GM12878 (cell line): Measurements from ENCODE around the gene RRAGD. TPM values are rescaled to one million over a fixed set of nuclear protein-coding genes. Genes with fewer than 3 reads are reported as not detected.

ENCODE experiments used
- ATAC-seq: fragments of 200-7000 bp; cut with Tn5 transposase; 3 replicates; pipeline ENCODE4 v1.9.1; 2020; ENCODE audit warnings: mild to moderate bottlenecking, moderate library complexity
- BruUV-seq: library from RNA; stranded (reverse); fragments of 400-500 nt; replicated peaks from 2 replicates; lab custom pipeline; 2021; lab: Mats Ljungman, UMichigan
- CTCF ChIA-PET: fragments of 300-600 bp; sonication (Branson Sonifier 250); formaldehyde crosslinking; extraction: SDS; loops from one replicate; lab custom pipeline; 2021; ENCODE audit warnings: inconsistent platforms; lab: Yijun Ruan, JAX
- POLR2A ChIA-PET: fragments of 350-600 bp; formaldehyde crosslinking; extraction: SDS; loops from one replicate; lab custom pipeline; 2021; ENCODE audit warnings: inconsistent platforms; lab: Charles Lee
- RAD21 ChIA-PET: fragments of 300-600 bp; sonication (Branson Sonifier 250); formaldehyde crosslinking; loops from one replicate; lab custom pipeline; 2023; ENCODE audit warnings: antibody characterized with exemption; ENCODE audit not compliant: unreplicated experiment; lab: Charles Lee
- SMC1A ChIA-PET: fragments of 300-600 bp; sonication (Branson Sonifier 250); formaldehyde crosslinking; loops from one replicate; lab custom pipeline; 2023; ENCODE audit not compliant: unreplicated experiment, uncharacterized antibody; lab: Charles Lee
- DNase-seq: peaks from one replicate; pipeline ENCODE4 v3.0.0-alpha.2; 2011; ENCODE audit warnings: low read depth, low spot score
- FAIRE-seq: peaks from 3 replicates; lab custom pipeline; 2011; peaks lifted over from hg19 to GRCh38; lab: Jason Lieb, UNC
- H2AFZ ChIP-seq: 2 replicates; pipeline ENCODE4 v1.6.0; 2011; ENCODE audit warnings: low read depth, low read length, control low read depth; ENCODE audit not compliant: control insufficient read depth
- H3K27ac ChIP-seq: 2 replicates; pipeline ENCODE4 v1.5.1; 2011; ENCODE audit warnings: control low read depth; ENCODE audit not compliant: control insufficient read depth, insufficient read depth
- H3K27me3 ChIP-seq, 2 experiments: replicated peaks in 1 of 2; 2 replicates each; pipeline versions ENCODE4 v1.6.0 to v1.6.1; 2011; ENCODE audit warnings: low read length in 1 of 2; ENCODE audit not compliant: control insufficient read depth in 2 of 2, insufficient read depth in 2 of 2
- H3K36me3 ChIP-seq, 2 experiments: 2 replicates each; pipeline ENCODE4 v1.5.1; 2011; ENCODE audit warnings: low read length in 1 of 2; ENCODE audit not compliant: control insufficient read depth in 2 of 2, insufficient read depth in 2 of 2
- H3K4me1 ChIP-seq: 2 replicates; pipeline ENCODE4 v1.6.1; 2011; ENCODE audit warnings: mild to moderate bottlenecking, low read length, moderate library complexity, mixed read lengths; ENCODE audit not compliant: control insufficient read depth, insufficient read depth
- H3K4me2 ChIP-seq: 2 replicates; pipeline ENCODE4 v1.6.0; 2011; ENCODE audit warnings: control low read depth; ENCODE audit not compliant: control insufficient read depth, insufficient read depth
- H3K4me3 ChIP-seq: fragments of 200-600 bp; sonication (generic); 2 replicates; pipeline ENCODE4 v1.5.1; 2016
- H3K79me2 ChIP-seq: 2 replicates; pipeline ENCODE4 v1.6.0; 2011; ENCODE audit warnings: low read length; ENCODE audit not compliant: control insufficient read depth, insufficient read depth
- H3K9ac ChIP-seq: 2 replicates; pipeline ENCODE4 v1.8.0; 2011; ENCODE audit warnings: low read length, control low read depth, mixed read lengths; ENCODE audit not compliant: control insufficient read depth, insufficient read depth
- H3K9me3 ChIP-seq: replicated peaks from 3 replicates; pipeline ENCODE4 v1.5.1; 2011; ENCODE audit warnings: mild to moderate bottlenecking, low read length; ENCODE audit not compliant: control insufficient read depth, insufficient read depth
- H4K20me1 ChIP-seq: 2 replicates; pipeline ENCODE4 v1.6.0; 2011; ENCODE audit not compliant: control insufficient read depth, insufficient read depth
- FOXK2 ChIP-seq: fragments of 450-650 bp; IDR thresholded peaks from 2 replicates; pipeline ENCODE4 v1.6.1; 2017; ENCODE audit warnings: mild to moderate bottlenecking, moderate library complexity
- GABPA ChIP-seq: IDR thresholded peaks from 2 replicates; pipeline ENCODE4 v1.6.1; 2014; ENCODE audit warnings: antibody characterized with exemption, low read depth, mild to moderate bottlenecking, inconsistent platforms
- HCFC1 ChIP-seq: fragments of 150-350 bp; IDR thresholded peaks from 2 replicates; pipeline ENCODE4 v1.6.1; 2014; ENCODE audit warnings: low read length
- MTA2 ChIP-seq: fragments of 450-650 bp; IDR thresholded peaks from 2 replicates; pipeline ENCODE4 v1.6.1; 2016; ENCODE audit warnings: low read depth, mild to moderate bottlenecking, moderate library complexity
- SMC3 ChIP-seq: IDR thresholded peaks from 2 replicates; pipeline ENCODE4 v1.6.1; 2011; ENCODE audit warnings: low read length, improper control_type of control experiment, borderline replicate concordance
- SREBF2 ChIP-seq: IDR thresholded peaks from 2 replicates; pipeline ENCODE4 v1.6.1; 2012; ENCODE audit warnings: mild to moderate bottlenecking, low read length
- TARDBP ChIP-seq: IDR thresholded peaks from 2 replicates; pipeline ENCODE4 v1.6.1; 2016; ENCODE audit warnings: borderline replicate concordance
- TBL1XR1 ChIP-seq: IDR thresholded peaks from 2 replicates; pipeline ENCODE4 v1.6.1; 2012; ENCODE audit warnings: low read depth, low read length, improper control_type of control experiment
- WGBS: methylation state at CpG from one replicate; pipeline ENCODE4 v1.1.6; 2016; ENCODE audit warnings: low lambda C conversion rate; ENCODE audit not compliant: insufficient replicate concordance, insufficient coverage; ENCODE audit errors: missing lambda C conversion rate; 5-methylcytosine and 5-hydroxymethylcytosine counted together
- in situ Hi-C: fragments of 300-500 bp; cut with MboI; formaldehyde crosslinking; loops from 9 replicates; pipeline ENCODE4 v1.14.3; 2018; ENCODE audit warnings: mixed read lengths
- intact Hi-C: fragments of 100-400 bp; cut with micrococcal nuclease; formaldehyde crosslinking; loops from one replicate; pipeline ENCODE4 v1.14.2; 2022; ENCODE audit not compliant: unreplicated experiment
- polyA plus RNA-seq, 11 experiments: library from polyadenylated mRNA; depleted of rRNA in 4 of 11; unstranded in 6 of 11; stranded (reverse) in 5 of 11; fragments of >200 nt; fragmentation: Nextera tagmentation in 4 of 11; fragmentation: Illumina TruSeq in 1 of 11; extraction: Ambion mirVana in 4 of 11; extraction: Trizol in 1 of 11; gene quantifications; 1 replicate in 1 of 11; 2 replicates in 10 of 11; pipeline versions ENCODE4 v1.2.1 to v1.2.3, GENCODE V29; 2011 to 2016; ENCODE audit warnings: inconsistent platforms in 2 of 11, missing spikeins in 2 of 11, low read depth in 1 of 11
- total RNA-seq, 4 experiments: library from RNA; depleted of rRNA in 3 of 4; stranded (reverse); fragments of >200 nt in 3 of 4; fragmentation: Illumina TruSeq in 1 of 4; extraction: Trizol in 1 of 4; gene quantifications; 2 replicates each; pipeline versions ENCODE4 v1.2.1 to v1.2.3, GENCODE V29; 2013 to 2021
- TF ChIP-seq, protein P1 (sequence below): IDR thresholded peaks from 2 replicates; pipeline ENCODE4 v1.6.1; 2011; ENCODE audit warnings: mild to moderate bottlenecking, low read depth, low read length, moderate library complexity; ENCODE audit not compliant: insufficient replicate concordance
- TF ChIP-seq, protein P2 (sequence below): IDR thresholded peaks from 2 replicates; pipeline ENCODE4 v1.6.1; 2011; ENCODE audit warnings: low read depth, low read length, improper control_type of control experiment, borderline replicate concordance
- TF ChIP-seq, protein P3 (sequence below): fragments of 450-650 bp; IDR thresholded peaks from 2 replicates; pipeline ENCODE4 v1.6.1; 2018; ENCODE audit warnings: mild to moderate bottlenecking, low read depth, moderate library complexity; ENCODE audit not compliant: partially characterized antibody

Gene RRAGD
- total and polyA plus RNA-seq, 10 of the 15 experiments (the other 5 are each of a cell fraction or from before 2014, with no cell fraction given): 4.6 to 17.4 (median 8.5) TPM

DNA sequence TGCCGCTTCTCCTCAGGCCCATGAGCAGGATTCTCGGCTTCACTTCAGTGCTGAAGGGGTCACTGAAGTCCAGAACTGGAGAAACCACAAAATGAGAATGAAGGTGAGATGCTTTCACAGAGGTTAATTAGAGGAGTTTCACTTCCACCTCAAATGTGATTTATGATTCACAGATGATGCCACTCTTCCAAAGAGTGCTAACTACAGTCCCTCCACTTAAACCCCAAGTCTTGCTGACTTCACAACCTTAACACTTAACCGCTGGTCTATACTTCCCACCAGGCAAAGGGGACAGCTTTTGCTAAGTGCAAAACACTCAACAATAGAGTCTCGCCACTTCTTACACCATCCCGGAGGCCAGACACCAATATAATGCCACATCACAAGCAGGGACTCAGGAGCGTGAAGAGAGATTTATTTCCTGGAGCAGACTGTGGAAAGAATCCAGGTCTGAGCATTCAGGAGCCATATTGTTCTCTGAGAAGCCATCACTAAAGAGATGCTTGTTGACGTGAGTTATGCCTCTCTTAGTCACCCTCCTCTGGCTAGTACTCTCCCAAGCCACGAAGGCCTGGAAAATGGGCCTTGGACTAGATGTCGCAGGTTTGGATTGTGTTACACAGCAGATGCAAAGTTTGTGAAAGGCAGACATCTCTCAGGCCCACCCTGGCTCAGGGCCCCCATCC, 24.4 kb downstream of the RRAGD start (continued):
- TF ChIP-seq, protein P1, sequence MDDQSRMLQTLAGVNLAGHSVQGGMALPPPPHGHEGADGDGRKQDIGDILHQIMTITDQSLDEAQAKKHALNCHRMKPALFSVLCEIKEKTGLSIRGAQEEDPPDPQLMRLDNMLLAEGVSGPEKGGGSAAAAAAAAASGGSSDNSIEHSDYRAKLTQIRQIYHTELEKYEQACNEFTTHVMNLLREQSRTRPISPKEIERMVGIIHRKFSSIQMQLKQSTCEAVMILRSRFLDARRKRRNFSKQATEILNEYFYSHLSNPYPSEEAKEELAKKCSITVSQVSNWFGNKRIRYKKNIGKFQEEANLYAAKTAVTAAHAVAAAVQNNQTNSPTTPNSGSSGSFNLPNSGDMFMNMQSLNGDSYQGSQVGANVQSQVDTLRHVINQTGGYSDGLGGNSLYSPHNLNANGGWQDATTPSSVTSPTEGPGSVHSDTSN: peak; percentile 74
- peak; percentile 98 for TF ChIP-seq TBL1XR1
- TF ChIP-seq MTA2: peak; percentile 100

DNA sequence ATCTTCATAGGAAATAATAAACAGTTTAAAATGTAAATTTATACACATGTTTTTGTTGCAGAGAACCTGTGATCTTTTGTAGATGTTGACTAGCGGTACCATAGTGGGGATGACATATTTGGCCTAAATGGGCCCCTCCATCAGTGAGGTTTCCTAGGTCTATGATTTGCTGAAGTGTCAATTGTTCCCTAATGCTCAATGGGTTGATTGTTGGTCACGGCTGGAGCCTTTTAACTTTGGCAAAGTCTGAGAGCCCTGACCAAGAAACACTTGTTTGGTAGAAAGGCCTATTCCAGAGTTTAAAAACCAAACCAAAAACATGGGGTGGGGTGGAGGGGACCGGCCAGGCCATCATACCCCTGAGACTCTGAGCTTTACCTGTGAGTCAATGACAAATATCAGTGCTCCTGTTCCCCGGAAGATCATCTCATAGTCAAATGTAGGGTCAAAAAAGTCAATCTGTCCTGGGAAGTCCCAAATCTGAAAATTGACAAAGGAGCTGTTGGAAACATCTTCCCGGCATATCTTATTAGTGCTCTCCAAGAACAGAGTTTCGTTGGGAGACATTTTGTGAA, 25.1 kb downstream of the RRAGD start:
- SMC1A ChIA-PET: interaction anchor here (0.9 to 2.4 kb wide), 5 partner anchors 8 to 288 kb away, joined by 3 to 5 read pairs (median 3); no protein-coding TSS in a partner anchor
- Histone ChIP-seq H3K79me2 (peaks cover 18% of the 10 kb centered on the region), H3K27me3 (no peaks in the 10 kb centered on the region), H3K4me3 (peak overlapping the region; percentile 48), H3K36me3 (no peaks in the 10 kb centered on the region; a peak in 1 of 4 replicates), H3K27ac (peak overlapping the region; percentile 21; the same call in 1 of the 2 replicates), H2AFZ (no peak overlapping the region), H3K9ac (no peak overlapping the region), H3K4me1 (peaks cover 20% of the 10 kb centered on the region), H3K9me3 (no peaks in the 10 kb centered on the region; the same call in 1 of the 3 replicates), H3K4me2 (peak overlapping the region; percentile 64), H4K20me1 (no peaks in the 10 kb centered on the region)
- POLR2A ChIA-PET: interaction anchor here (0.6 to 1.5 kb wide), 3 partner anchors 15 to 250 kb away, joined by 3 to 4 read pairs (median 4); no protein-coding TSS in a partner anchor
- in situ Hi-C loops (no loop called here), intact Hi-C loops (loop anchor here (1.0 kb wide), 1 partner anchor 12 kb away; no protein-coding TSS in a partner anchor)
- FAIRE-seq (no peak), ATAC-seq (peak; percentile 59), DNase-seq (peak; percentile 41)
- BruUV-seq: no TSS peak
- WGBS: 16% methylated on average over 6 of the region's 6 CpGs
- RAD21 ChIA-PET: interaction anchor here (0.9 to 1.7 kb wide), 3 partner anchors 15 to 50 kb away, joined by 3 to 10 read pairs (median 4); no protein-coding TSS in a partner anchor
- TF ChIP-seq SREBF2: no peak
- TF ChIP-seq GABPA: no peak
- TF ChIP-seq HCFC1: no peak
- no peak for TF ChIP-seq FOXK2
- TF ChIP-seq TARDBP: no peak
- TF ChIP-seq, protein P2, sequence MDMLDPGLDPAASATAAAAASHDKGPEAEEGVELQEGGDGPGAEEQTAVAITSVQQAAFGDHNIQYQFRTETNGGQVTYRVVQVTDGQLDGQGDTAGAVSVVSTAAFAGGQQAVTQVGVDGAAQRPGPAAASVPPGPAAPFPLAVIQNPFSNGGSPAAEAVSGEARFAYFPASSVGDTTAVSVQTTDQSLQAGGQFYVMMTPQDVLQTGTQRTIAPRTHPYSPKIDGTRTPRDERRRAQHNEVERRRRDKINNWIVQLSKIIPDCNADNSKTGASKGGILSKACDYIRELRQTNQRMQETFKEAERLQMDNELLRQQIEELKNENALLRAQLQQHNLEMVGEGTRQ: no peak
- TF ChIP-seq, protein P3, sequence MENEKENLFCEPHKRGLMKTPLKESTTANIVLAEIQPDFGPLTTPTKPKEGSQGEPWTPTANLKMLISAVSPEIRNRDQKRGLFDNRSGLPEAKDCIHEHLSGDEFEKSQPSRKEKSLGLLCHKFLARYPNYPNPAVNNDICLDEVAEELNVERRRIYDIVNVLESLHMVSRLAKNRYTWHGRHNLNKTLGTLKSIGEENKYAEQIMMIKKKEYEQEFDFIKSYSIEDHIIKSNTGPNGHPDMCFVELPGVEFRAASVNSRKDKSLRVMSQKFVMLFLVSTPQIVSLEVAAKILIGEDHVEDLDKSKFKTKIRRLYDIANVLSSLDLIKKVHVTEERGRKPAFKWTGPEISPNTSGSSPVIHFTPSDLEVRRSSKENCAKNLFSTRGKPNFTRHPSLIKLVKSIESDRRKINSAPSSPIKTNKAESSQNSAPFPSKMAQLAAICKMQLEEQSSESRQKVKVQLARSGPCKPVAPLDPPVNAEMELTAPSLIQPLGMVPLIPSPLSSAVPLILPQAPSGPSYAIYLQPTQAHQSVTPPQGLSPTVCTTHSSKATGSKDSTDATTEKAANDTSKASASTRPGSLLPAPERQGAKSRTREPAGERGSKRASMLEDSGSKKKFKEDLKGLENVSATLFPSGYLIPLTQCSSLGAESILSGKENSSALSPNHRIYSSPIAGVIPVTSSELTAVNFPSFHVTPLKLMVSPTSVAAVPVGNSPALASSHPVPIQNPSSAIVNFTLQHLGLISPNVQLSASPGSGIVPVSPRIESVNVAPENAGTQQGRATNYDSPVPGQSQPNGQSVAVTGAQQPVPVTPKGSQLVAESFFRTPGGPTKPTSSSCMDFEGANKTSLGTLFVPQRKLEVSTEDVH: no peak
- no peak for TF ChIP-seq SMC3
- CTCF ChIA-PET: interaction anchor here (0.7 to 2.5 kb wide), 4 partner anchors 10 to 975 kb away, joined by 3 to 22 read pairs (median 6); no protein-coding TSS in a partner anchor
